Stomach (tissue), 9 donors: ENCODE data around the gene TMEM178B. TPM values are rescaled to one million over a fixed set of nuclear protein-coding genes. Genes with fewer than 3 reads are reported as not detected.

Experiments used
- DNase-seq, 2 donors: peaks; one replicate each; pipeline versions ENCODE4 v3.0.0 to v3.0.0-alpha.2; 2013 to 2019
- H3K27ac ChIP-seq, 5 donors: fragments of 200-600 bp in 4 of 5; sonication (generic) in 4 of 5; one replicate each; pipeline ENCODE4 v1.5.1; 2013 to 2019; ENCODE audit warnings: mild to moderate bottlenecking in 1 of 5, moderate library complexity in 1 of 5
- H3K27me3 ChIP-seq, 3 donors: fragments of 200-600 bp; sonication (generic); one replicate each; pipeline ENCODE4 v1.5.1; 2017 to 2019; ENCODE audit warnings: mixed run types in 1 of 3
- H3K36me3 ChIP-seq, 4 donors: fragments of 200-600 bp; sonication (generic); 1 replicate in 3 of 4; 2 replicates in 1 of 4; pipeline ENCODE4 v1.5.1; 2016 to 2019
- H3K4me1 ChIP-seq, 4 donors: fragments of 200-600 bp; sonication (generic); one replicate each; pipeline ENCODE4 v1.5.1; 2016 to 2019
- H3K4me3 ChIP-seq, 4 donors: fragments of 200-600 bp; sonication (generic) in 3 of 4; one replicate each; pipeline ENCODE4 v1.5.1; 2016 to 2019; ENCODE audit warnings: mild to moderate bottlenecking in 1 of 4
- H3K9me3 ChIP-seq, 4 donors: fragments of 200-600 bp; sonication (generic); one replicate each; pipeline ENCODE4 v1.5.1; 2016 to 2019
- EP300 ChIP-seq: sonication (generic); formaldehyde crosslinking; IDR thresholded peaks from one replicate; pipeline ENCODE4 v1.6.1; 2017; ENCODE audit warnings: antibody characterized with exemption
- POLR2A ChIP-seq, 4 donors: fragments of 450-650 bp; IDR thresholded peaks; one replicate each; pipeline ENCODE4 v1.6.1; 2016; ENCODE audit warnings: antibody characterized with exemption in 4 of 4, control low read depth in 2 of 4, mild to moderate bottlenecking in 1 of 4, moderate library complexity in 1 of 4
- POLR2AphosphoS5 ChIP-seq, 3 donors: sonication (generic); formaldehyde crosslinking; IDR thresholded peaks; one replicate each; pipeline ENCODE4 v1.6.1; 2016; ENCODE audit warnings: antibody characterized with exemption in 3 of 3
- WGBS, 5 donors: extraction: QIAGEN DNeasy Blood & Tissue Kit in 3 of 5; methylation state at CpG; one replicate each; pipeline versions ENCODE4 v1.1.5 to v1.1.7; 2013 to 2018; 5-methylcytosine and 5-hydroxymethylcytosine counted together
- intact Hi-C: fragments of 100-400 bp; cut with DNase I; formaldehyde crosslinking; loops from one replicate; pipeline ENCODE4 v1.15.1; 2023; ENCODE audit warnings: low total_unique reads
- polyA plus RNA-seq, 3 donors: library from polyadenylated mRNA; stranded (reverse); fragments of 200-250 nt; gene quantifications; one replicate each; pipeline ENCODE4 v1.2.3, GENCODE V29; 2013
- total RNA-seq, 5 donors: library from RNA; depleted of rRNA; stranded (reverse); fragments of >200 nt; gene quantifications; one replicate each; pipeline versions ENCODE4 v1.1.0 to v1.2.3, GENCODE V29; 2014 to 2016
- TF ChIP-seq, protein P1 (sequence below), 7 experiments: fragments of 450-650 bp in 4 of 7; fragments of 200-600 bp in 3 of 7; sonication (generic) in 3 of 7; IDR thresholded peaks; one replicate each; pipeline ENCODE4 v1.5.1; 2016 to 2019; ENCODE audit warnings: antibody characterized with exemption in 7 of 7, control low read depth in 2 of 7, mild to moderate bottlenecking in 1 of 7
- donor health status: healthy with polysubstance abuse.
- donor health status: Bipolar disorder and iron deficiency.
- donor health status: healthy.

Gene TMEM178B
- total and polyA plus RNA-seq, 8 donors: under 0.01 to 1.7 (median 0.15) TPM; not detected in 3

DNA sequence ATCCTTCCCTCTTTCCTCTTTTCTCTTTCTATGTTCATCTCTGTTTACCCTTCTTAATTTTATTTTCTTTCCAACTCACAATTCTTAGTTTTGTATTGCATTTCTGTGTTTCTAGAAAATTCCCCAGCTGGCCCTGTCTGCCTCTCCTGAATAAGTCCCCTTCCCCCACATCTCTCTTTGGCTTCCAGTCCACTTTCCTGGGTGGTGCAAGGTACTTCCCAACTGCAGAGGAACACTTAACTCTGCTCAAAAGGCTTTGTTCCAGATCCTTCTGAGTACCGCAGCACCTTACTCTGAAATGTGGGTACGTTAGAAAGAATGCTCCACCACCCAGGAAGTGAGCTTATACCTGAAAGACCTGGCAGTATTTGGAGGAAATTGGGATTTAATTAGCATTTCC is 227.0 kb downstream of the TMEM178B start:
- H3K27me3 ChIP-seq: no peaks in the 10 kb centered on the region
- no peaks in the 10 kb centered on the region for H3K36me3 ChIP-seq
- H3K4me3 ChIP-seq: no peak overlapping the region
- WGBS, 5 donors: 72 to 81% (median 76%) methylated on average over 2 of the region's 2 CpGs
- H3K27ac ChIP-seq: no peak overlapping the region
- H3K9me3 ChIP-seq: no peaks in the 10 kb centered on the region
- TF ChIP-seq EP300 (no peak), POLR2AphosphoS5 (IDR thresholded peaks at IDR 0.05) (no peak), POLR2A (IDR thresholded peaks at IDR 0.05) (no peak)
- TF ChIP-seq, protein P1, sequence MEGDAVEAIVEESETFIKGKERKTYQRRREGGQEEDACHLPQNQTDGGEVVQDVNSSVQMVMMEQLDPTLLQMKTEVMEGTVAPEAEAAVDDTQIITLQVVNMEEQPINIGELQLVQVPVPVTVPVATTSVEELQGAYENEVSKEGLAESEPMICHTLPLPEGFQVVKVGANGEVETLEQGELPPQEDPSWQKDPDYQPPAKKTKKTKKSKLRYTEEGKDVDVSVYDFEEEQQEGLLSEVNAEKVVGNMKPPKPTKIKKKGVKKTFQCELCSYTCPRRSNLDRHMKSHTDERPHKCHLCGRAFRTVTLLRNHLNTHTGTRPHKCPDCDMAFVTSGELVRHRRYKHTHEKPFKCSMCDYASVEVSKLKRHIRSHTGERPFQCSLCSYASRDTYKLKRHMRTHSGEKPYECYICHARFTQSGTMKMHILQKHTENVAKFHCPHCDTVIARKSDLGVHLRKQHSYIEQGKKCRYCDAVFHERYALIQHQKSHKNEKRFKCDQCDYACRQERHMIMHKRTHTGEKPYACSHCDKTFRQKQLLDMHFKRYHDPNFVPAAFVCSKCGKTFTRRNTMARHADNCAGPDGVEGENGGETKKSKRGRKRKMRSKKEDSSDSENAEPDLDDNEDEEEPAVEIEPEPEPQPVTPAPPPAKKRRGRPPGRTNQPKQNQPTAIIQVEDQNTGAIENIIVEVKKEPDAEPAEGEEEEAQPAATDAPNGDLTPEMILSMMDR (IDR thresholded peaks at IDR 0.05): no peak
- H3K4me1 ChIP-seq: no peaks in the 10 kb centered on the region
- intact Hi-C loops: no loop called here
- no peak for DNase-seq

DNA sequence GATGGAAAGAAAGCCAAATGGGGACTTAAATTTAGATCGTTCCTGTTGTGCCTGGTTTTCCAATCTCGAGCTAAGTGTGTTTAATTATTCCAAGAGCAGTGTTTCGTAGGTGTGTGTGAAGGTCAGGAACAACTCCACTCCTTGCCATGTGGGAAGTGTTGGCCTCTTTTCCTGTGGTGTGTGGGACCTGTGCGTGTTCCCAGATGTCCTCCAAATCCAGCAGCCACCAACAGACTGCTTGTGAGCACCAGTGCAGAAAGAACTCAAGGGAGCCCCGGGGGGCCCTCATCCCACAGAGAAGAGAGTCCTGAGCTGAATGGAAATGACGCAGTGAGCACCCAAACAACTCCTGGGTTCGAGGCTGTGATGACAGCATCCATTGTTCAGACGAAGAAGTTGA is 227.7 kb downstream of the TMEM178B start:
- no peak for TF ChIP-seq POLR2AphosphoS5 (IDR thresholded peaks at IDR 0.05)
- no peak for TF ChIP-seq EP300
- no peak for TF ChIP-seq POLR2A (IDR thresholded peaks at IDR 0.05)
- TF ChIP-seq, protein P1 (IDR thresholded peaks at IDR 0.05): no peak
- no peaks in the 10 kb centered on the region for H3K4me1 ChIP-seq
- H3K36me3 ChIP-seq: no peaks in the 10 kb centered on the region
- WGBS, 5 donors: 63 to 78% (median 67%) methylated on average over 8 of the region's 8 CpGs
- H3K27me3 ChIP-seq: no peaks in the 10 kb centered on the region
- DNase-seq: no peak
- no peak overlapping the region for H3K4me3 ChIP-seq
- H3K27ac ChIP-seq: no peak overlapping the region
- intact Hi-C loops: no loop called here
- H3K9me3 ChIP-seq: no peaks in the 10 kb centered on the region

DNA sequence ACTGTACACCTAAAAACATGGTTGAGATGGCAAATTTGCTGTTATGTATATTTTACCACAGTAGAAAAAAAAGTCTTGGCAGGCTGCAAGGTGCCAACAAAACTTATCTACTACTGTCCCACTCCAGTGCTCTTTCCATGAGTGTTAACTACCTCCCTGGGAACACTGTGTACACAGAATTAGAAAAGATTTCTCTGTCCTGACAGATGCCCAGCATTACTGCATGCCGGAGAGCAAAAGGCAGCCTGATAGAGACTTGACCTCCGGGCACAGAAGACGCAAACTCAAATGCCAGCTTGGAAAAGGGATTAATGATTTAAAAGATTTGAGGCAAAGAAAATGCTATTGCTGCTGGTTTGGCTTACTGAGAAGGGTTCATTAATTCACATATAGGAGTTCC is 228.8 kb downstream of the TMEM178B start:
- no peak overlapping the region for H3K4me3 ChIP-seq
- no peaks in the 10 kb centered on the region for H3K27me3 ChIP-seq
- WGBS, 5 donors: 72 to 81% (median 79%) methylated on average over 3 of the region's 3 CpGs
- no peaks in the 10 kb centered on the region for H3K9me3 ChIP-seq
- H3K36me3 ChIP-seq: no peaks in the 10 kb centered on the region
- no peaks in the 10 kb centered on the region for H3K4me1 ChIP-seq
- intact Hi-C loops: no loop called here
- H3K27ac ChIP-seq: no peak overlapping the region
- TF ChIP-seq, protein P1 (IDR thresholded peaks at IDR 0.05): no peak
- TF ChIP-seq EP300 (no peak), POLR2AphosphoS5 (IDR thresholded peaks at IDR 0.05) (no peak), POLR2A (IDR thresholded peaks at IDR 0.05) (no peak)
- no peak for DNase-seq

DNA sequence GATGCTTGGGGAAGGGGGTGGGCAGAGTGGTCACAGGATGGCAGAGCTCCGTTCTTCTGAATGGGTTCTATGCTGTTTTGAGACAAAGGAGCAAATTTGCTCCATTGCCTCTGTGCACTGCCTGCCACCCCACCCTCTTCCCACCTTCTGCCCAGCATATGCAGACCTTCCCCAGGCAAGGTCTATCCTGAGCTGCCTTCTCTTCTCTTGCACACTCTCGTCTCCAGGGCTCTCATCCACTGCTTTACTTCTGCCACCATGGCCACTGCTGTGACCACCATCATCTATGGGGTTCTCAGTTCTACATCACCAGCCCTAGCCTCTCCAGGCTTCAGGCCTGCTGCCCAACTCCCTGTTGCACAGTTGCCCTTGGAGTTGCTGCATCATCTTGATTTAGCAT is 230.4 kb downstream of the TMEM178B start:
- TF ChIP-seq POLR2A (IDR thresholded peaks at IDR 0.05) (no peak), EP300 (no peak), POLR2AphosphoS5 (IDR thresholded peaks at IDR 0.05) (no peak)
- TF ChIP-seq, protein P1 (IDR thresholded peaks at IDR 0.05): no peak
- no peak overlapping the region for H3K27ac ChIP-seq
- 58 to 73% (median 72%) methylated on average over 2 of the region's 2 CpGs for WGBS, 5 donors
- no peaks in the 10 kb centered on the region for H3K27me3 ChIP-seq
- H3K4me3 ChIP-seq: no peak overlapping the region
- H3K4me1 ChIP-seq: no peaks in the 10 kb centered on the region
- H3K36me3 ChIP-seq: no peaks in the 10 kb centered on the region
- no peaks in the 10 kb centered on the region for H3K9me3 ChIP-seq
- no peak for DNase-seq
- intact Hi-C loops: no loop called here
